ENCODE results near the gene TRAK1. TPM values are rescaled to one million over a fixed set of nuclear protein-coding genes. Genes with fewer than 3 reads are reported as not detected.

Gene TRAK1
- total and polyA plus RNA-seq, 8 donors = 28.2 to 50.3 (median 31.0) TPM

DNA sequence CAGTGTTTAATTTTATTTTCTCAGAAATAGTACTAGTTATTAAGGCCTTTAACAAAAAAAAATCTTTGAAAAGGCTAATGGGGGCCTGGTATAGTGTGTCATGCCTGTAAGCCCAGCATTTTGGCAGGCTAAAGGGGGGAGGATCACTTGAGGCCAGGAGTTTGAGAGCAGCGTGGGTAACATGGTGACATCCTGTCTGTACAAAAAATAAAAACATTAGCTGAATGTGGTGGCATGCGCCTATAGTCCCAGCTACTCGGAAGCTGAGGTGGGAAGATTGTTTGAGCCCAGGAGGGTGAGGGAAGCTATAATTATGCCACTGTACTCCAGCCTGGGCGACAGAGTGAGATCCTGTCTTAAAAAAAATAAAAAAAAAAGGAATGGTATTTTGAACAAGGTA lies 61.9 kb downstream of the TRAK1 start:
- TF ChIP-seq, protein P1, sequence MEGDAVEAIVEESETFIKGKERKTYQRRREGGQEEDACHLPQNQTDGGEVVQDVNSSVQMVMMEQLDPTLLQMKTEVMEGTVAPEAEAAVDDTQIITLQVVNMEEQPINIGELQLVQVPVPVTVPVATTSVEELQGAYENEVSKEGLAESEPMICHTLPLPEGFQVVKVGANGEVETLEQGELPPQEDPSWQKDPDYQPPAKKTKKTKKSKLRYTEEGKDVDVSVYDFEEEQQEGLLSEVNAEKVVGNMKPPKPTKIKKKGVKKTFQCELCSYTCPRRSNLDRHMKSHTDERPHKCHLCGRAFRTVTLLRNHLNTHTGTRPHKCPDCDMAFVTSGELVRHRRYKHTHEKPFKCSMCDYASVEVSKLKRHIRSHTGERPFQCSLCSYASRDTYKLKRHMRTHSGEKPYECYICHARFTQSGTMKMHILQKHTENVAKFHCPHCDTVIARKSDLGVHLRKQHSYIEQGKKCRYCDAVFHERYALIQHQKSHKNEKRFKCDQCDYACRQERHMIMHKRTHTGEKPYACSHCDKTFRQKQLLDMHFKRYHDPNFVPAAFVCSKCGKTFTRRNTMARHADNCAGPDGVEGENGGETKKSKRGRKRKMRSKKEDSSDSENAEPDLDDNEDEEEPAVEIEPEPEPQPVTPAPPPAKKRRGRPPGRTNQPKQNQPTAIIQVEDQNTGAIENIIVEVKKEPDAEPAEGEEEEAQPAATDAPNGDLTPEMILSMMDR (IDR thresholded peaks at IDR 0.05) = no peak
- Histone ChIP-seq H3K36me3 (no peaks in the 10 kb centered on the region), H3K9me3 (no peaks in the 10 kb centered on the region), H3K27ac (no peak overlapping the region), H3K4me3 (no peak overlapping the region), H3K4me1 (peaks cover 0 to 18% of the 10 kb centered on the region in 2 donors), H3K27me3 (no peaks in the 10 kb centered on the region)
- DNase-seq (no peak), ATAC-seq (no peak)
- intact Hi-C loops (cut with DNase I) = no loop called here

DNA sequence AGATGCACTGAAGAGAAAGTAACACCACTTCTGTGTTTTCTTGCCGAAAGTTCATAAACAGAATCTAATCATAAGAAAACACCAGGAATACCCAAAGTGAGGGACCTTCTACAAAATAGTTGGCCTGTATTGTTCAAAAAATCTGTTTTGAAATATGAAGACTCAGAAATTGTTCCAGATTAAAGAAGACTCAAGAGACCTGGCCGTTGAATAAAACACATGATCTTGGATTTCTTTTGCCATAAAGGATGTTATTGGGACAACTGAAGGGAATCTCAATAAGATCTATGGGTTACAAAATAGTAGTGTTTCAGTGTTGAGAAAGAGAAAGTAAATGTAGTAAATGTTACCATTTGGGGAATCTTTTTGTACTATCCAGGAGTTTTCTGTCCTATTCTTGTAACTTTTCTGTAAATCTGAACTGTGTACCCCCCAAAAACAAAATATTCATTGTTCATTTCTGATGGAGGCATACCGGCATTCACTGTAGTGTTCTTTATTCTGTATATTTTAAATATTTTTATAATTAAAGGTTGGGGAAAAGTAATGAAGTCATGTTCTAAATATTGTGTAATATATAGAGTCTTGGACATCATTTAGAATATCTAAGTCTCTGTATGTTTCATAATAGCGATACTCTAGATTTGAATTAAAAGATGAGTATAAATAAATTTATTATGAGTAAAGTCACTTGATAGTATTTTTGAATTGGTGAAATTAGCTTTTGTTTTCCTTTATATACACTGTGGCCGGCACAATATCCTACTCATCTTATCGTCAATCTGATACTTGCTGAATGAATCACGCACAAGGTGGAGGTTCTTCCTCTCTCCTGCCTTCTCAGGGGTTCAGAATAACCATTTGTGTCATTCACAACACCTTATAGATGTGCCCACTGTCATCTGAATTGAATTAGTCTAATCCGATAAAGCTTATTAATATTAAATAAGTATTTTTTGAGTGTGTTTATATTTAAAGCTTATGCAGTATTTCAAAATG lies 66.7 kb downstream of the TRAK1 start:
- Histone ChIP-seq H3K36me3 (no peaks in the 10 kb centered on the region), H3K27ac (no peak overlapping the region), H3K4me3 (no peak overlapping the region), H3K27me3 (no peaks in the 10 kb centered on the region), H3K9me3 (no peaks in the 10 kb centered on the region), H3K4me1 (peaks cover 9 to 34% of the 10 kb centered on the region in 2 donors)
- DNase-seq (no peak), ATAC-seq (no peak)
- intact Hi-C loops (cut with DNase I) = no loop called here
- TF ChIP-seq, protein P1 (IDR thresholded peaks at IDR 0.05) = no peak

DNA sequence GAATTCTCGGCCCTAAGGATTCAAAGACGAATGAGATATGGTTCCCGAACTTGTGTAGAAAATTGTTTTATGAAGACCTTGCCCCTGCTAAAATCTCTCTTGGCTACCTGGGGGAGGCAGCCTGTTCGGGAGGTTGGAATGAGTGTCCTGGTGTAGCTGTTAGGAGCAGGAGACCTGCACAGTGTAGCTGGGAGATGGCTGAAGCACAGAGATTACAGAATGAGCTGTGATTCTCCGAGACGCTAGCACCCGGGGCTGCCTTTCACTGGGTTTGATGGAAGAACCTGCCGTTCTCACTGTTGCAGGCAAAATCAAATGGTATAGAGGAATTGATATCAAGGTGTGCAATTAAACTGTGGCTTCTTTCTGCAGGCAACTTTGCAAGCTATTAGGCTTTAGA lies 68.0 kb downstream of the TRAK1 start:
- no peaks in the 10 kb centered on the region for H3K9me3 ChIP-seq
- H3K4me3 ChIP-seq = no peak overlapping the region
- peaks cover 9 to 34% of the 10 kb centered on the region in 2 donors for H3K4me1 ChIP-seq
- intact Hi-C loops (cut with DNase I) = no loop called here
- H3K36me3 ChIP-seq = no peaks in the 10 kb centered on the region
- no peak for ATAC-seq
- no peaks in the 10 kb centered on the region for H3K27me3 ChIP-seq
- no peak for DNase-seq
- H3K27ac ChIP-seq = peak overlapping the region in 1 of 2 donors; percentile 67
- TF ChIP-seq, protein P1 (IDR thresholded peaks at IDR 0.05) = no peak

DNA sequence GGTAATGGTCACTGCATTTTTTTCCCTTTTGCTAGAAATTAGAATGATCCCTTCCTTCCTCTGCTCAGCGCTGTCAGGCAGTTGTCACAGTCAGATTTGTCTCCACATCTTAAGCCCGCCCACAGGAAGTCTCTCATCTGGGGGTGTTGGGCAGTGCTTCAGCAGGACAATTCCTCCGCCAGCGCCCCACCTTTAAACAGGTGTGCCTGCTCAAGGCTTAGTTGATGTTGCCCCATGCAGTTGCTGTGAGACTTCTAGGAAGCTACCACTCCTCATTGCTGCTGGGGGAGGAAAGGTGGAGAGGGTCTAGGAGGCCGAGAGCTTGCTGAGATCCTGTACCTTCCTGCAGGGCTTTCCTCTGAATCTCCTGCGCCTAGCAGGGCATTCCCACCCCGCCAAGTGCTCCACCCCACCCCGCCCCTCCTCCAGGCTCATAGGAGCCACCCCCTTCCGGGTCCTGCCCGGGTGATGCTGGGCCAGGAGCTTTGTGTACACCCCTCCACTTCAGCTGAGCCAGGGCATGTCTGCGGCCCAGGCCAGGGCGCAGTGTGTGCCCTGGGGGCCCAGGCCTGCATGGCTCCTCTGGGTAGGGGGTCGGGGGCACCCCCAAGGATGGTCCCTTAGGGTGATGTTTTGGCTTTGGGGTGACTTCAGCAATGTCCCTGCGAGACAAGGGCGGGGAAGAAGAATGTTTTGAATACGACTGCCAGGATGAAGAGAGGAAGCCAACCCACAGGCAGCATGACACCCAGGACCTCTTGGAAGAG lies 68.7 kb downstream of the TRAK1 start:
- Histone ChIP-seq H3K9me3 (no peaks in the 10 kb centered on the region), H3K4me3 (peak overlapping the region; percentile 11 to 16), H3K27me3 (no peaks in the 10 kb centered on the region), H3K4me1 (peaks cover 9 to 42% of the 10 kb centered on the region in 2 donors), H3K36me3 (no peaks in the 10 kb centered on the region), H3K27ac (peak overlapping the region; percentile 59 to 67)
- ATAC-seq (peak; percentile 98), DNase-seq (peak; percentile 30 to 85 (median 78))
- TF ChIP-seq, protein P1 (IDR thresholded peaks at IDR 0.05) = no peak
- intact Hi-C loops (cut with DNase I) = no loop called here

All from left lung (tissue), 10 donors.